Measurements from ENCODE around the gene SYDE2.

The SYDE2 gene

DNA sequence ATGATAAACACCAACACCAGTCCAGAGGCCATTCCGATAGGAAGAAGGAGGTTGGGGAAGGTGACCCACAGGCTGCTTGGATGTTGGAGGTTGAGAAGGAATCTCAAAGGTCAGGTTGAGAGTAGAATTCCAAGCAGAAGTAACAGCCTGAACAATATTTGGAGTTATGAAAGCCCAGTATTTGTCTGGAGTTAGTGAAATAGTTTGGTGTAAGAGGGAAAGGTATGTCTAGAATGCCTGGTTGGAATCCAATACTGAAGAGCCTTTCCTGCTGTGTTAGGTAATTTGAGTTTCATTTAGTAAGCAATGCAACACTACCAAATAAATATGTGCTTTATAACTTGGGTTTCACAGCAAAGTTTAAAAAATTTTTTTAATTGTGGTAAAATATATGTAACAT lies 82.1 kb downstream of the SYDE2 start:
- no peak for DNase-seq (ENCODE audit: low read depth)

DNA sequence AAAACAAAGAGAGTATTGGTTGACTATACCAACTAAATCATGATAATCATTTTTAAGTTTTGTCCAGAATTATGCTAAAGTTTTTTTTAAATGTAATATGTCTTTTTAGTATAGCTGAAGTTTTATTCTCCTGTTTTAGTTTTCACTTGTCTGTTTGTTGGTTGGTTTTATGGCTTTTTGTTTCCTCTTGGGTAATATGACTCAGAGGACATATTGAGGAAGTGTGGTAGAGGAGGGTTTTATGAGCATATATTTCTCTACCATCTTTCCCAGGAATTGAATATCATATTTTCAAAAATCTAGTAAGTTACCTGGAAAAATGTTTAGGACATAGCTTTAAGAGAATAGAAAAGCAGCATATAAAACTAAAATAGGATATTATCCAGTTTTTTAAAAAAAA lies 84.0 kb downstream of the SYDE2 start:
- DNase-seq (ENCODE audit: low read depth) = no peak

DNA sequence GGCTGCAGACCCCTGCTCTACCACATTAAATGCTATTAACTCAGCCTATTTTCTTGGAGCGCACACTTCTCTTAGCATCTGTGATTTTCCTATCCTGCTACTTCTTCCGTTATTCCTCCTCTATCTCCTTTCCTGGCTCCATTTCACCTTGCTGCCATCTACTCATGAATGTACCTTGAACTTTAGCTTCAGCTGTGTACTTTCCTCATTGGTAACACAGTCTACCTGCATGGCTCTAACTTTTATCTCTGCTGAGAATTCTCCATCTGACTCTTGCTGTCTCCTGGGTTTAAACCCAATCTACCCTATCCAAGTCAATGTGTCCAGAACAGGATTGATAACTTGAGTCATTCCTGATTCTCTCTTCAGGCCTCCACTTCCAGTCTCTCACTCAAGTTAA lies 84.9 kb downstream of the SYDE2 start:
- DNase-seq (ENCODE audit: low read depth) = no peak

DNA sequence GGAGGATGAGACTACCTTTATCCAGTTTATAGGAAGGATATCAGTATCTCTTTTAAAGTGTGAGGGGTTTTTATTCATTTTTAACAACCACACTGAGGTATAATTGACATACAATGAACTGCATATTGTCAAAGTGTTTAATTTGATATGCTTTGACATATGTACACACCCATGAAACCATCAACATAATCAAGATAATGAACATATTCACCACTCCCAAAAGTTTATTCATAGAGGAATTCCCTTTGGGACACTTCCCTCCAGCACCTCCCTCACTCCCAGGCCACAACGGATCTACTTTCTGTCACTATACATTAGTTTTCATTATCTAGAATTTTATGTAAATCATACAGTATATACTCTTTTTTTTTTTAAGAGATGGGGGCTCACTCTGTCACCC lies 89.1 kb downstream of the SYDE2 start:
- no peak for DNase-seq (ENCODE audit: low read depth)

DNA sequence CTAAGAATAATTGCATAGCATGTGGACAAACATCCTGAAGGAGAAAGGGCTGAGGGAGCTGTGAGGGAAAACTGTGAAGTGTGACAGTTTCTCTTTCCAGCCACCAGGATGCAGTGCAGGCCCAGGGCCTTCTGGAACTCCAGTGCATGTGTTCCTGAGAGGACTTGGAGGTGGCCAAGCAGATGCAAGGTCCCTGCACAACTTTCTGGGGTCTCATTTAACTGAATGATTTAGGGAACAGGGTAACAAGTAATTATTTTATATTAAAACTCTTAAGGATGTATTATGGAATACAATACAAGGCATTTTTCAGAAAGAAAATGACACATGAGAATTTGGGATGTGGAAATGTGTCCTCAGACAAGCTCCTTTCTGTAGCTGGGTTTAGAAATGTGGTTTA lies 91.3 kb downstream of the SYDE2 start:
- no peak for DNase-seq (ENCODE audit: low read depth)

Measured in stimulated activated CD8-positive, alpha-beta memory T cell treated with anti-CD3 and anti-CD28 coated beads, Interleukin-15, amount 100 ng/mL, for 24 hours (primary cell).